GM10248 (cell line): ENCODE data around the gene UBE2D2.
"Not testable (repeated sequence)": the region's sequence is repeated elsewhere in the genome, so short reads cannot be mapped to it uniquely, and the experiment has no call there.

Experiments used
- CTCF ChIA-PET: fragments of 300-600 bp; sonication (Branson Sonifier 250); formaldehyde crosslinking; extraction: SDS; loops from one replicate; lab custom pipeline; 2021; ENCODE audit warnings: antibody characterized with exemption; lab: Yijun Ruan, JAX
- POLR2A ChIA-PET: fragments of 350-650 bp; sonication (Branson Sonifier 250); formaldehyde crosslinking; extraction: SDS; loops from one replicate; lab custom pipeline; 2020; ENCODE audit warnings: antibody characterized with exemption; lab: Yijun Ruan, JAX
- DNase-seq: peaks from one replicate; pipeline ENCODE4 v3.0.0; 2012; ENCODE audit errors: extremely low spot score
- CTCF ChIP-seq: IDR thresholded peaks from 2 replicates; pipeline ENCODE4 v1.5.1; 2012; ENCODE audit warnings: mild to moderate bottlenecking, low read depth; ENCODE audit errors: extremely low read depth, missing control alignments, control extremely low read depth

UBE2D2 gene

DNA sequence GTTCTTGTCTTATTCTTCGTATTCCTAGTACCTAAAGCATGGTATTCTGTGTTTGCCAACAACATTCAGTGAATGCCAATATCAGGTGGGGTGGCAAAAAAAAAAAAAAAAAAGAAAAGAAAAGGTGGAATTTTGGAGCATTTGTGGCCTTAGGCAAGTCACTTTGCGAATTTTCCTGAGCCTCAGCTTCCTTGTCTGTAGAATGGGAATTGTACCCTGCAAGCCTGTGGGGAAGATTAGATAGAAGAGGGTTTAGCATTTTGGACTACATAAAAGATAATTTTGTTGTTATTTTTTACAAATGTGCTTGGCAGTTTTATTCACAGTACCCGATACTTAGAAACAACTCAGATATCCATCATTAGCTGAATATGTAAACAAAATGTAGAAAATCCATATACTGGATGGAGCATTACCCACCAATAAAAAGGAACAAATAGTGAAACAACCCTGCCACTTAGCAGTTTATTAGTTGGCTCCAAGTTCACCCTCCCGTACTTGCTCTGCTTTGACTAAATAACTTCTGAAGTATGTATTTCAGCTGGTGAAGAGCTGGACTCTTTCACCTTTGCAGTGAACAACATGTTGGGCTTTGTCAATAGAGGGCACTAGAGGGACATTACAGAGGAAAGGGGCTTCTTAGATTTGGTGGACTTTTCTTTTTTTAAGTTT lies 13.6 kb downstream of the UBE2D2 start:
- CTCF ChIA-PET = interaction anchor here (0.6 to 3.9 kb wide), 22 partner anchors 11 to 451 kb away, joined by 3 to 63 read pairs (median 4); partner anchors contain the start of gene UBE2D2
- POLR2A ChIA-PET = interaction anchor here (0.6 to 1.0 kb wide), 3 partner anchors 9 to 14 kb away, joined by 3 read pairs; no protein-coding TSS in a partner anchor
- DNase-seq = no peak
- TF ChIP-seq CTCF = peak; percentile 70

DNA sequence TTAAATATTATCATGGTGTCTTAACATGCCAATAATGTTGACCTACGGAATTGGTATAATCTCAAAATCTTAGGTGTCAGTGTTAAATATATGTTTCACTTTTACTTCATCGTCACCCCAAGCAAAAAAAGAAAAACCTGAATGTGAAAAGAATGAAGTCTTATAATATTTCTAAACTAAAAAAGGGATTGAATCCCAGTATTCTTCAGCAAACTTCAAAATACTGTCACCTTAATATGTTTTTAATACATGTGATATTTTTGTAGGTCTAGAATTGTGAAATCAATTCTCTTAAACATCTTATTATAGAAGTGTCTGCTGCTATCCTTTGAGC lies 14.1 kb downstream of the UBE2D2 start:
- ChIA-PET CTCF (interaction anchor here (0.6 to 3.9 kb wide), 17 partner anchors 11 to 189 kb away, joined by 3 to 63 read pairs (median 5); partner anchors contain the start of gene UBE2D2), POLR2A (interaction anchor here (0.6 to 1.0 kb wide), 3 partner anchors 8 to 14 kb away, joined by 3 read pairs; no protein-coding TSS in a partner anchor)
- DNase-seq = no peak
- TF ChIP-seq CTCF = no peak

DNA sequence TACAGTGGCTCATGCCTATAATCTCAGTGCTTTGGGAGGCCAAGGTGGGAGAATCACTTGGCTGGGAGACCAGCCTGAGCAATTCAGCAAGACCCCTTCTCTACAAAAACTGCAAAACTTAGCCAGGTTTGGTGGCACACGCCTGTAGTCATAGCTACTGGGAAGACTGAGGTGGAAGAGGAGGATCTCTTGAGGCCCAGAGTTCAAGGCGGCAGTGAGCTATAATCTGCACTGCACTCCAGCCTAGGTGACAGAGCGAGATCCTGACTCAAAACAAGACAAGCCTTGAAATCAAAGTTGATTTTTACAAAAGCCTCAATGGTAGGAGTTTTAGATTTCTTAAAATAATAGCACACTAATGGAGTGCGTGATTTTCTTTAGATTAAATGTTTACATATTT lies 14.6 kb downstream of the UBE2D2 start:
- no peak for TF ChIP-seq CTCF
- ChIA-PET CTCF (interaction anchor here (0.6 to 3.9 kb wide), 12 partner anchors 10 to 188 kb away, joined by 3 to 63 read pairs (median 8); partner anchors contain the start of gene UBE2D2), POLR2A (interaction anchor here (1.0 kb wide), 1 partner anchor 9 kb away, joined by 3 read pairs; no protein-coding TSS in a partner anchor)
- DNase-seq = no peak

- ChIA-PET POLR2A (interaction anchor here (1.6 kb wide), 1 partner anchor 17 kb away, joined by 5 read pairs; the partner anchor contains the start of gene UBE2D2), CTCF (interaction anchor here (1.2 to 2.1 kb wide), 4 partner anchors 11 to 56 kb away, joined by 4 to 9 read pairs (median 6); no protein-coding TSS in a partner anchor)
- DNase-seq = no peak
- no peak for TF ChIP-seq CTCF
Observed at GRCh38 chr5:139577689-139578290, 16.7 kb downstream of the UBE2D2 start.

- POLR2A ChIA-PET = interaction anchor here (1.6 kb wide), 1 partner anchor 17 kb away, joined by 5 read pairs; the partner anchor contains the start of gene UBE2D2
- CTCF ChIA-PET = interaction anchor here (1.0 to 2.8 kb wide), 8 partner anchors 10 to 64 kb away, joined by 3 to 9 read pairs (median 5); no protein-coding TSS in a partner anchor
Observed at GRCh38 chr5:139578325-139578724, 17.2 kb downstream of the UBE2D2 start.

GRCh38 chr5:139582181-139582580 lies 21.0 kb downstream of the UBE2D2 start:
- not testable (repeated sequence) for DNase-seq
- ChIA-PET CTCF (interaction anchor here (0.8 to 1.4 kb wide), 3 partner anchors 12 to 50 kb away, joined by 3 to 5 read pairs (median 4); no protein-coding TSS in a partner anchor), POLR2A (interaction anchor here (0.9 kb wide), 1 partner anchor 265 kb away, joined by 4 read pairs; no protein-coding TSS in a partner anchor)

More at GRCh38 chr5:139578325-139578724, 17.2 kb downstream of the UBE2D2 start:
- DNase-seq = no peak
- TF ChIP-seq CTCF = no peak

DNA sequence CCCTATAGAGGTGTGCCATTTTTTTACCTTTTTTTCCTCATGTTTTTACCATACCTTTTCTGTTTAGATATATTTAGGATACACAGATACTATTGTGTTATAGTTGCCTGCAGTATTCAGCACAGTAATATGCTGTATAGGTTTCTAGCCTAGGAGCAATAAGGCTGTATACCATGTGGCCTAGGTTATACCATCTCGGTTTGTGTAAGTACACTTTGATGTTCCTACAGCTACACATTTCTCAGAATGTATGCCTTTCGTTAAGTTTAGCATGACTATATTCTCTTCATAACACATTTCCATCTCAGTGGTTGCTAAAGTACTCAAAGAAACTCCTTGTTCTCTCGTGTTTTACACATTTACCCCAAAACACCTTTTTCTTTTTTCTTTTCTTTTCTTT lies 23.0 kb downstream of the UBE2D2 start:
- TF ChIP-seq CTCF = no peak
- POLR2A ChIA-PET = no interaction called here
- CTCF ChIA-PET = interaction anchor here (1.2 to 6.8 kb wide), 5 partner anchors 9 to 49 kb away, joined by 3 to 44 read pairs (median 4); no protein-coding TSS in a partner anchor
- DNase-seq = no peak

DNA sequence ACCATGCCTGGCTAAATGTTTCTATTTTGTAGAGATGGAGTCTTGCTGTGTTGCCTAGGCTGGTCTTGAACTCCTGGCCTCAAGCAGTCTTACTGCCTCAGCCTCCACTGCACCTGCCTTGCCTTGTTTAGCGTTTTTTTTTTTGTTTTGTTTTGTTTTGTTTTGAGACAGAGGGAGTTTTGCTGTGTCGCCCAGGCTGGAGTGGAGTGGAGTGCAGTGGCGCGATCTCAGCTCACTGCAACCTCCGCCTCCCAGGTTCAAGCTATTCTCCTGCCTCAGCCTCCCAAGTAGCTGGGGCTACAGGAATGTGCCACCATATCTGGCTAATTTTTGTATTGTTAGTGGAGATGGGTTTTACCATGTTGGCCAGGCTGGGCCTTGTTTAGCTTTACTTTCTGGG lies 27.0 kb downstream of the UBE2D2 start:
- POLR2A ChIA-PET = interaction anchor here (0.7 kb wide), 1 partner anchor 17 kb away, joined by 6 read pairs; no protein-coding TSS in a partner anchor
- CTCF ChIA-PET = interaction anchor here (0.8 to 6.8 kb wide), 8 partner anchors 10 to 178 kb away, joined by 3 to 44 read pairs (median 4); no protein-coding TSS in a partner anchor
- not testable (repeated sequence) for DNase-seq
